Stomach (tissue), 4 donors: ENCODE results near the gene MAP3K5.

ENCODE experiments used
- CTCF ChIP-seq, 7 experiments: fragments of 450-650 bp in 4 of 7; fragments of 200-600 bp in 3 of 7; sonication (generic) in 3 of 7; IDR thresholded peaks; one replicate each; pipeline ENCODE4 v1.5.1; 2016 to 2019; ENCODE audit warnings: antibody characterized with exemption in 7 of 7, control low read depth in 2 of 7, mild to moderate bottlenecking in 1 of 7
- POLR2A ChIP-seq, 4 donors: fragments of 450-650 bp; IDR thresholded peaks; one replicate each; pipeline ENCODE4 v1.6.1; 2016; ENCODE audit warnings: antibody characterized with exemption in 4 of 4, control low read depth in 2 of 4, mild to moderate bottlenecking in 1 of 4, moderate library complexity in 1 of 4
- POLR2AphosphoS5 ChIP-seq, 3 donors: sonication (generic); formaldehyde crosslinking; IDR thresholded peaks; one replicate each; pipeline ENCODE4 v1.6.1; 2016; ENCODE audit warnings: antibody characterized with exemption in 3 of 3

DNA sequence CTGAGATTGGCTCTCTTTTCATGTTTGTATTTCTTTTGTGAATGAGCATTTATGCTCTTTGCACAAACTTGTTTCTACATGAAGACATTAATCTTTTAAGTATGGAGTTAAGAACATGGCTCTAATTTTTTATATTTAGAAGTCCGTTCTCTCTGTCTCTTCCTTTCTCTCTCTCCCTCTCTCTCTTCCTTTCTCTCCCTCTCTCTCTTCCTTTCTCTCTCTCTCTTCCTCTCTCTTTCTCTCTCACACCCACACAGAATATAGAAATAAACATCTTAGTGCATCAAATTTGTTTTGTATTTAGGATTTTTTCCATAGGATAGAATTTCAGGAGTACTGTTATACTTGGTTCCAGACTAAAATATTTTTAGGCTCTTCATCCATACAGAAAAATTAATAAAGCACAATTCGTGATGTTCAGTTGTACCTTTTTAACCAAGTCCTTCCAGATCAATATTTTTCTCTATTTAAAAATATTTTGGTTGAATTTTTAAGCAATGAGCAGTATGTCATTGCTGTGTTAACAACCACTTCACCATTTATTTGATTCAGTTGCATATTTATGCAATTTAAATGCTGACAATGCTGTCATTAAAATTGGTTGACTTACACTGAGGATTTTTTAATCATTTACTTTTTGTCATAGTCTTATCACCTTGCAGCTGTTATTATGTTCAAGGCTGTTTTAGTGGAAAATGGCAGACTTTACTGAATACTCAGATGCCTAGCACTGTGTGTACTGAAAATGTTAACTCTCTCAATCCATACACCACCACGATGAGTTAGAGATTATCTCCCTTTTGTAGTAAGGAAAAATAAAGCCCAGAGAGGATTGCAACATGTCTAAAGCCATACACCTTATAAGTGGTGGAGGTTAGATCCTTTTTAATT is 129.7 kb downstream of the MAP3K5 start:
- TF ChIP-seq CTCF (IDR thresholded peaks at IDR 0.05) = no peak
- TF ChIP-seq POLR2A (IDR thresholded peaks at IDR 0.05) = no peak
- TF ChIP-seq POLR2AphosphoS5 (IDR thresholded peaks at IDR 0.05) = no peak
